Stomach (tissue), 9 donors: ENCODE data around the gene VWC2L. TPM values are rescaled to one million over a fixed set of nuclear protein-coding genes. Genes with fewer than 3 reads are reported as not detected.

Source experiments
- DNase-seq, 2 donors: peaks; one replicate each; pipeline versions ENCODE4 v3.0.0 to v3.0.0-alpha.2; 2013 to 2019
- H3K27ac ChIP-seq, 5 donors: fragments of 200-600 bp in 4 of 5; sonication (generic) in 4 of 5; one replicate each; pipeline ENCODE4 v1.5.1; 2013 to 2019; ENCODE audit warnings: mild to moderate bottlenecking in 1 of 5, moderate library complexity in 1 of 5
- H3K27me3 ChIP-seq, 3 donors: fragments of 200-600 bp; sonication (generic); one replicate each; pipeline ENCODE4 v1.5.1; 2017 to 2019; ENCODE audit warnings: mixed run types in 1 of 3
- H3K36me3 ChIP-seq, 4 donors: fragments of 200-600 bp; sonication (generic); 1 replicate in 3 of 4; 2 replicates in 1 of 4; pipeline ENCODE4 v1.5.1; 2016 to 2019
- H3K4me1 ChIP-seq, 4 donors: fragments of 200-600 bp; sonication (generic); one replicate each; pipeline ENCODE4 v1.5.1; 2016 to 2019
- H3K4me3 ChIP-seq, 4 donors: fragments of 200-600 bp; sonication (generic) in 3 of 4; one replicate each; pipeline ENCODE4 v1.5.1; 2016 to 2019; ENCODE audit warnings: mild to moderate bottlenecking in 1 of 4
- H3K9me3 ChIP-seq, 4 donors: fragments of 200-600 bp; sonication (generic); one replicate each; pipeline ENCODE4 v1.5.1; 2016 to 2019
- EP300 ChIP-seq: sonication (generic); formaldehyde crosslinking; IDR thresholded peaks from one replicate; pipeline ENCODE4 v1.6.1; 2017; ENCODE audit warnings: antibody characterized with exemption
- POLR2A ChIP-seq, 4 donors: fragments of 450-650 bp; IDR thresholded peaks; one replicate each; pipeline ENCODE4 v1.6.1; 2016; ENCODE audit warnings: antibody characterized with exemption in 4 of 4, control low read depth in 2 of 4, mild to moderate bottlenecking in 1 of 4, moderate library complexity in 1 of 4
- POLR2AphosphoS5 ChIP-seq, 3 donors: sonication (generic); formaldehyde crosslinking; IDR thresholded peaks; one replicate each; pipeline ENCODE4 v1.6.1; 2016; ENCODE audit warnings: antibody characterized with exemption in 3 of 3
- WGBS, 5 donors: extraction: QIAGEN DNeasy Blood & Tissue Kit in 3 of 5; methylation state at CpG; one replicate each; pipeline versions ENCODE4 v1.1.5 to v1.1.7; 2013 to 2018; 5-methylcytosine and 5-hydroxymethylcytosine counted together
- intact Hi-C: fragments of 100-400 bp; cut with DNase I; formaldehyde crosslinking; loops from one replicate; pipeline ENCODE4 v1.15.1; 2023; ENCODE audit warnings: low total_unique reads
- polyA plus RNA-seq, 3 donors: library from polyadenylated mRNA; stranded (reverse); fragments of 200-250 nt; gene quantifications; one replicate each; pipeline ENCODE4 v1.2.3, GENCODE V29; 2013
- total RNA-seq, 5 donors: library from RNA; depleted of rRNA; stranded (reverse); fragments of >200 nt; gene quantifications; one replicate each; pipeline versions ENCODE4 v1.1.0 to v1.2.3, GENCODE V29; 2014 to 2016
- TF ChIP-seq, protein P1 (sequence below), 7 experiments: fragments of 450-650 bp in 4 of 7; fragments of 200-600 bp in 3 of 7; sonication (generic) in 3 of 7; IDR thresholded peaks; one replicate each; pipeline ENCODE4 v1.5.1; 2016 to 2019; ENCODE audit warnings: antibody characterized with exemption in 7 of 7, control low read depth in 2 of 7, mild to moderate bottlenecking in 1 of 7
- donor health status: healthy with polysubstance abuse.
- donor health status: Bipolar disorder and iron deficiency.
- donor health status: healthy.

VWC2L gene
- total and polyA plus RNA-seq, 8 donors: 0.55 TPM; not detected in 7

- 56 to 69% (median 65%) methylated on average over 7 of the region's 7 CpGs for WGBS, 5 donors
- H3K4me1 ChIP-seq: peaks cover 0 to 8% (median 4%) of the 10 kb centered on the region in 4 donors
- TF ChIP-seq POLR2A (IDR thresholded peaks at IDR 0.05) (no peak), POLR2AphosphoS5 (IDR thresholded peaks at IDR 0.05) (no peak), EP300 (no peak)
- TF ChIP-seq, protein P1, sequence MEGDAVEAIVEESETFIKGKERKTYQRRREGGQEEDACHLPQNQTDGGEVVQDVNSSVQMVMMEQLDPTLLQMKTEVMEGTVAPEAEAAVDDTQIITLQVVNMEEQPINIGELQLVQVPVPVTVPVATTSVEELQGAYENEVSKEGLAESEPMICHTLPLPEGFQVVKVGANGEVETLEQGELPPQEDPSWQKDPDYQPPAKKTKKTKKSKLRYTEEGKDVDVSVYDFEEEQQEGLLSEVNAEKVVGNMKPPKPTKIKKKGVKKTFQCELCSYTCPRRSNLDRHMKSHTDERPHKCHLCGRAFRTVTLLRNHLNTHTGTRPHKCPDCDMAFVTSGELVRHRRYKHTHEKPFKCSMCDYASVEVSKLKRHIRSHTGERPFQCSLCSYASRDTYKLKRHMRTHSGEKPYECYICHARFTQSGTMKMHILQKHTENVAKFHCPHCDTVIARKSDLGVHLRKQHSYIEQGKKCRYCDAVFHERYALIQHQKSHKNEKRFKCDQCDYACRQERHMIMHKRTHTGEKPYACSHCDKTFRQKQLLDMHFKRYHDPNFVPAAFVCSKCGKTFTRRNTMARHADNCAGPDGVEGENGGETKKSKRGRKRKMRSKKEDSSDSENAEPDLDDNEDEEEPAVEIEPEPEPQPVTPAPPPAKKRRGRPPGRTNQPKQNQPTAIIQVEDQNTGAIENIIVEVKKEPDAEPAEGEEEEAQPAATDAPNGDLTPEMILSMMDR (IDR thresholded peaks at IDR 0.05): no peak
- peak in 1 of 2 donors; percentile 36 for DNase-seq
- H3K9me3 ChIP-seq: no peaks in the 10 kb centered on the region
- intact Hi-C loops: no loop called here
- H3K4me3 ChIP-seq: no peak overlapping the region
- no peak overlapping the region for H3K27ac ChIP-seq
- no peaks in the 10 kb centered on the region for H3K36me3 ChIP-seq
- H3K27me3 ChIP-seq: no peaks in the 10 kb centered on the region
These were observed 131.4 kb downstream of the VWC2L start for GRCh38 chr2:214542295-214542694.

DNA sequence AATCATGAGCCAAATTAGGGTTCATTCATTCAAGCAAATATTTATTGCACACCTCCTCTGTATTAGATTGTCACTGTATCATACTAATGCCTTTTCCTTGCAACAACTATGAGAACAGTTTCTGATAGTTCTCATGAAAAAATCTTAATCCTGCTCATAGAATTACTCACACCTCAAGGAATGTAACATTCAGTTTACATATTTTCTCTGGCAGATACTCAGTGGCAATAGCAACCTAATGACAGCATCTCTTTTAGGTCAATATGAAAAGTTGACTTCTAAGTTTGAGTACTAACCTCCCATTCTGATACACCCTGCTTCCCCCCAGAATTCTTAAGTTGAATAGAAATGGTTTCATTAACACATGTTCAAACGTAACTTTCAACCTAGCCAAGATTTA lies 132.0 kb downstream of the VWC2L start:
- intact Hi-C loops: no loop called here
- no peaks in the 10 kb centered on the region for H3K27me3 ChIP-seq
- no peaks in the 10 kb centered on the region for H3K9me3 ChIP-seq
- TF ChIP-seq EP300 (no peak), POLR2AphosphoS5 (IDR thresholded peaks at IDR 0.05) (no peak), POLR2A (IDR thresholded peaks at IDR 0.05) (no peak)
- TF ChIP-seq, protein P1 (IDR thresholded peaks at IDR 0.05): no peak
- DNase-seq: no peak
- no peak overlapping the region for H3K27ac ChIP-seq
- 53 to 63% (median 55%) methylated on average over 1 of the region's 1 CpG for WGBS, 5 donors
- H3K4me3 ChIP-seq: no peak overlapping the region
- H3K4me1 ChIP-seq: peaks cover 0 to 10% (median 4%) of the 10 kb centered on the region in 4 donors
- H3K36me3 ChIP-seq: no peaks in the 10 kb centered on the region

DNA sequence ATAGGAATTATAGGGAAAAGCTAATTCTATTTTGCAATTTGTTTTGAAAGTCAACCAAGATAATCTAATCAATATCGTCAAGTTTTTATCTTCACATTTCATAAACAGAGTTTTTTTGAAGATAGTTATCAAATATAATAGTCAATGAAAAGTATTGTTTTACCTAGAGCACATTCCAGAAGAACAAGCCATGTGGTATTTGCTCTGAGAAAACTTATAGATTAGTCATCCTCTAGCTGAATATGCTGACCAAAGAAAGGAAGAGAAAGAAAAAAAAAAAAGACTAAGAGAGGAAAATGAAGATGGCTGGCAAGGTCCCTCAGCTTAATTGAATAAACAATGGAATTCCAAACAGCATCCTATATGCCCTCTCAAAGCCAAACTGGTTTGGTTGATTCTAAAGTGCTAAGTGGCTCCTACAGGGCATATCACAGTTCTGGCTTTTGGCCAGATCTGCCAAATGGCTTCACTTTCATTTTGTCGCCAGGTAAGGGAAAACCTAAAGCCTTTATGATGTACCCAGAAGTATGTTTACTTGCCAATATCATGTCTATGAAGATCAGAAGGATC lies 132.6 kb downstream of the VWC2L start:
- H3K27ac ChIP-seq: no peak overlapping the region
- no peak overlapping the region for H3K4me3 ChIP-seq
- TF ChIP-seq POLR2AphosphoS5 (IDR thresholded peaks at IDR 0.05): no peak
- TF ChIP-seq POLR2A (IDR thresholded peaks at IDR 0.05): no peak
- TF ChIP-seq, protein P1 (IDR thresholded peaks at IDR 0.05): no peak
- TF ChIP-seq EP300: no peak
- H3K9me3 ChIP-seq: no peaks in the 10 kb centered on the region
- H3K27me3 ChIP-seq: no peaks in the 10 kb centered on the region
- intact Hi-C loops: no loop called here
- 36 to 61% (median 40%) methylated on average over 2 of the region's 2 CpGs for WGBS, 5 donors
- no peaks in the 10 kb centered on the region for H3K36me3 ChIP-seq
- peaks cover 0 to 14% (median 6%) of the 10 kb centered on the region in 4 donors for H3K4me1 ChIP-seq
- DNase-seq: no peak

DNA sequence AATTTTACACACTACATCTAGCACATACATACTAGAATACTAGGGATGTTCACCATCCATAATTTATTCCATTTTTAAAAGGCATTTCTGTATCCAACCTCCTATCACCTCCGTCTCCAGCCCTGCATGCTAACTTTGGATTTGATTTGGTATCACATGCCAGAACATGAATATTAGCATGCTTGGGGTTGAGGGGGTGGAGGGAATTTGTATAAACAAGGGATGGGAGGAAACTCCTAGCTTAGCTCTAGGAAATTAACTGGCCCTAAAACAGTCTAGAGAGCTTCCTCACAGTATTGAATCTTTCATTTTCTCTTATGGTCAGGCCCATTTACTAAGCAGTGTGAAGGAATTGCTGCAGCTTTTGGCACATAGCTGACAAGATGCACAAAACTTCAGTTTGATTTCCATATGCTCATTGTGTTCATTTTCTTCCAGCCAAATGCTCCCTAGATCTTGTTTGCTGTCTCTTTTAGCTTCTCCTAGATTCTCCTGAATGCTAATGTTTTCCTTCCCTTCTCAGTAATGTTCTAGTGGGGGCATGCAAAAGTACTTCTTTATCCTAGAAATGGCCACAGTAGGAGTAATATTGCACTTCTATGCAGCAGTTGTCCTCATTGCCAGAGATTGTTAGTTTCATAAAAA lies 135.2 kb downstream of the VWC2L start:
- intact Hi-C loops: no loop called here
- WGBS, 5 donors: 48 to 76% (median 68%) methylated on average over 1 of the region's 1 CpG

More for the DNA sequence above, 135.2 kb downstream of the VWC2L start:
- no peak for DNase-seq
- H3K27ac ChIP-seq: no peak overlapping the region
- H3K4me1 ChIP-seq: peaks cover 0 to 19% (median 8%) of the 10 kb centered on the region in 4 donors
- H3K9me3 ChIP-seq: no peaks in the 10 kb centered on the region
- no peak for TF ChIP-seq POLR2A (IDR thresholded peaks at IDR 0.05)
- TF ChIP-seq POLR2AphosphoS5 (IDR thresholded peaks at IDR 0.05): no peak
- no peak for TF ChIP-seq EP300
- TF ChIP-seq, protein P1 (IDR thresholded peaks at IDR 0.05): no peak
- no peaks in the 10 kb centered on the region for H3K36me3 ChIP-seq
- no peak overlapping the region for H3K4me3 ChIP-seq
- no peaks in the 10 kb centered on the region for H3K27me3 ChIP-seq
